ENCODE data around the gene CEP162.
A peak's percentile ranks its signal among the peaks of the same experiment; 100 is the strongest.
"Not testable (repeated sequence)": the region's sequence is repeated elsewhere in the genome, so short reads cannot be mapped to it uniquely, and the experiment has no call there.

The CEP162 gene

GRCh38 chr6:84089081-84089480, 138.4 kb downstream of the CEP162 start:
- no peak for DNase-seq (ENCODE audit: low read depth)

GRCh38 chr6:84086545-84087429, 140.7 kb downstream of the CEP162 start:
- DNase-seq (ENCODE audit: low read depth): no peak

- no peak for DNase-seq (ENCODE audit: low read depth)
Measured at GRCh38 chr6:84086056-84086455, 141.4 kb downstream of the CEP162 start.

- not testable (repeated sequence) for DNase-seq (ENCODE audit: low read depth)
Measured at GRCh38 chr6:84084705-84085104, 142.7 kb downstream of the CEP162 start.

- no peak for DNase-seq (ENCODE audit: low read depth)
Measured at GRCh38 chr6:84082689-84083265, 144.7 kb downstream of the CEP162 start.

- DNase-seq (ENCODE audit: low read depth): no peak
Measured at GRCh38 chr6:84081222-84081621, 146.2 kb downstream of the CEP162 start.

- DNase-seq (ENCODE audit: low read depth): no peak
Measured at GRCh38 chr6:84078335-84078734, 149.1 kb downstream of the CEP162 start.

- DNase-seq (ENCODE audit: low read depth): no peak
Measured at GRCh38 chr6:84077645-84078044, 149.8 kb downstream of the CEP162 start.

- peak; percentile 59 for DNase-seq (ENCODE audit: low read depth)
Measured at GRCh38 chr6:84074988-84075781, 152.3 kb downstream of the CEP162 start.

All from amniotic epithelial cell (primary cell).